Mucosa of stomach (tissue), 1 donor: ENCODE data around the gene COPS7B.

Experiments used
- H3K27me3 ChIP-seq: one replicate; pipeline ENCODE4 v1.7.0; 2013; ENCODE audit warnings: mild to moderate bottlenecking, low read length; ENCODE audit not compliant: control insufficient read depth, insufficient read depth
- H3K36me3 ChIP-seq: one replicate; pipeline ENCODE4 v1.7.0; 2013; ENCODE audit warnings: low read length; ENCODE audit not compliant: control insufficient read depth, insufficient read depth
- H3K4me1 ChIP-seq: one replicate; pipeline ENCODE4 v1.7.0; 2013; ENCODE audit warnings: mild to moderate bottlenecking, low read length; ENCODE audit not compliant: control insufficient read depth, insufficient read depth
- H3K4me3 ChIP-seq: one replicate; pipeline ENCODE4 v1.7.0; 2013; ENCODE audit warnings: low read length
- H3K9ac ChIP-seq: one replicate; pipeline ENCODE4 v1.7.0; 2013; ENCODE audit warnings: mild to moderate bottlenecking, low read length, moderate library complexity
- H3K9me3 ChIP-seq: one replicate; pipeline ENCODE4 v1.7.0; 2013; ENCODE audit warnings: mild to moderate bottlenecking, low read length, moderate library complexity; ENCODE audit not compliant: control insufficient read depth
- donor health status: Pancreatic carcinoma.

Gene COPS7B

GRCh38 chr2:231765496-231765929 is 20.7 kb upstream of the COPS7B start:
- Histone ChIP-seq H3K4me3 (no peak overlapping the region), H3K9ac (no peak overlapping the region), H3K9me3 (no peaks in the 10 kb centered on the region), H3K36me3 (no peaks in the 10 kb centered on the region), H3K27me3 (no peaks in the 10 kb centered on the region), H3K4me1 (peaks cover 11% of the 10 kb centered on the region)

GRCh38 chr2:231769170-231770136 is 16.8 kb upstream of the COPS7B start:
- Histone ChIP-seq H3K9ac (no peak overlapping the region), H3K4me3 (no peak overlapping the region), H3K36me3 (no peaks in the 10 kb centered on the region), H3K9me3 (no peaks in the 10 kb centered on the region), H3K4me1 (peaks cover 5% of the 10 kb centered on the region), H3K27me3 (no peaks in the 10 kb centered on the region)

GRCh38 chr2:231780123-231780908 is 5.9 kb upstream of the COPS7B start:
- no peaks in the 10 kb centered on the region for H3K36me3 ChIP-seq
- no peaks in the 10 kb centered on the region for H3K27me3 ChIP-seq
- H3K9me3 ChIP-seq = no peaks in the 10 kb centered on the region
- peak overlapping the region; percentile 87 for H3K4me3 ChIP-seq
- peak overlapping the region; percentile 73 for H3K9ac ChIP-seq
- H3K4me1 ChIP-seq = peaks cover 4% of the 10 kb centered on the region

- H3K9me3 ChIP-seq = no peaks in the 10 kb centered on the region
- H3K36me3 ChIP-seq = no peaks in the 10 kb centered on the region
- H3K4me1 ChIP-seq = peaks cover 4% of the 10 kb centered on the region
- H3K4me3 ChIP-seq = peak within 1 kb of the TSS; percentile 87
- H3K9ac ChIP-seq = peak within 1 kb of the TSS; percentile 73
- H3K27me3 ChIP-seq = no peaks in the 10 kb centered on the region
Observed at GRCh38 chr2:231780909-231781797, 5.1 kb upstream of the COPS7B start, which contains the start of gene PDE6D. Gene PDE6D, minus strand, starts transcription at chr2:231781282. Its CDS starts 168 bp downstream, at chr2:231781114.

GRCh38 chr2:231781798-231782726 is 4.2 kb upstream of the COPS7B start:
- H3K4me3 ChIP-seq = peak overlapping the region; percentile 87
- H3K36me3 ChIP-seq = no peaks in the 10 kb centered on the region
- H3K4me1 ChIP-seq = peaks cover 7% of the 10 kb centered on the region
- H3K9me3 ChIP-seq = no peaks in the 10 kb centered on the region
- no peaks in the 10 kb centered on the region for H3K27me3 ChIP-seq
- H3K9ac ChIP-seq = peak overlapping the region; percentile 73

DNA sequence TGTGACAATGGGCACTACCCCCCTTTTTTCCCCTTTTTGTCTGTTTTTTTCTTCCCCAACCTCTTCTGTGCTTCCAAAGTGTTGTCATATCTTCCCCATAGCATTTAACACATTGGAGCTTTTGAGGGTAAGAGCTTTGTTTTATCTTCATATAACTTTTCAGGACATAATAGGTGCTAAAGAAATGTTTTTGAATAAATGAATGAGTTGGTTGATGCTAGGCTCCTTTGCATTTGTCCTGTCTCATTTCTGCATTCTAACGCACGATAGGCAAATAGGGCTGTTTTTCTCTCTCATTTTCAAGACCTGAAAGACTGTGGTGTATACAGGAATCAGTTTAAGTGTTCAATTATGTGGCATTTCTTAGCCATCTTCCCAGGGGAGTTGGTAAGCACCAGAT is 832 bp upstream of the COPS7B start:
- H3K27me3 ChIP-seq = no peaks in the 10 kb centered on the region
- H3K9me3 ChIP-seq = no peaks in the 10 kb centered on the region
- no peak overlapping the region for H3K9ac ChIP-seq
- no peaks in the 10 kb centered on the region for H3K36me3 ChIP-seq
- H3K4me1 ChIP-seq = peaks cover 7% of the 10 kb centered on the region
- no peak overlapping the region for H3K4me3 ChIP-seq

- H3K36me3 ChIP-seq = no peaks in the 10 kb centered on the region
- H3K9ac ChIP-seq = peak overlapping the region; percentile 74
- peak overlapping the region; percentile 75 for H3K4me3 ChIP-seq
- peaks cover 7% of the 10 kb centered on the region for H3K4me1 ChIP-seq
- no peaks in the 10 kb centered on the region for H3K27me3 ChIP-seq
- H3K9me3 ChIP-seq = no peaks in the 10 kb centered on the region
Observed at GRCh38 chr2:231785822-231786176, 446 bp upstream of the COPS7B start.

GRCh38 chr2:231786917-231787292 is 660 bp downstream of the COPS7B start:
- Histone ChIP-seq H3K9ac (peak overlapping the region; percentile 74), H3K27me3 (no peaks in the 10 kb centered on the region), H3K36me3 (no peaks in the 10 kb centered on the region), H3K4me1 (peaks cover 7% of the 10 kb centered on the region), H3K9me3 (no peaks in the 10 kb centered on the region), H3K4me3 (peak overlapping the region; percentile 75)

DNA sequence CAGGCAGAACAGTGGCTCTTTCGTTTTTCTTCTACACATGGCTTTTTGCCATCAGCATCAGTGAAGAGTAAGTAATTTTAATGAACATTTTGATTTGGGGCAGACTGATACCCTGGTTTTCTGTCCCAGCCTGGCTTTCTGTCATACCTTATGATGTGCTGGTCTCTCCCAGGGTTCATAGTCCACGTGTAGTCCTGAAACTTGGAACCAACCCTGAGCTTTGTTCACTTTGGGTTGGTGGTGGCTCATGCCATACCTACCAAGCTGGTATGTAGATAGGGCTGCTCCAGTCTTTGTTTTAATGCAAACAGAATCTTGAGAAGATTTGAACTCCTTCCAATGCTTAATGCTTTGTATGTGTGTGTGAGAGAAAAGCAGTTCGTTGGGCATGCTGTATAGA is 4.9 kb downstream of the COPS7B start:
- no peaks in the 10 kb centered on the region for H3K27me3 ChIP-seq
- H3K4me1 ChIP-seq = peaks cover 15% of the 10 kb centered on the region
- H3K9me3 ChIP-seq = no peaks in the 10 kb centered on the region
- no peaks in the 10 kb centered on the region for H3K36me3 ChIP-seq
- H3K4me3 ChIP-seq = no peak overlapping the region
- no peak overlapping the region for H3K9ac ChIP-seq

DNA sequence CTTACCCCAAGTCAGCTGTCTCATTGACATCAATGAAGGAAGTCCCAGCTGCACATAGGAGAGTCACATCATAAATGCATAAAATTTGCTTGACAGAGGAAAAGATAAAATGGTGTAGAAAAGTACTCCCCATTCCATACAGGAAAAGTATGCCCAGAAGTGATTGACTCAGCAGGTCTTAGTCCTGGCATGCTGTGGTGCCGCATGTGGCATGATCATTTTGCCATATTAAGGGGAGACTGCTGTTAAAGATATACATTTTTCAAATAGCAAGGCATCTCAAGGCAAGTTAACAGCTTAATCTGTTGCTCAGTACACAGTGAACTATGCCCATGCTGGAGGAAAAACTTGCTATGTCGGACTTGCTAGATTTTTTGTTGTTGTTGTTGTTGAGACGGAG is 8.1 kb downstream of the COPS7B start:
- Histone ChIP-seq H3K9me3 (no peaks in the 10 kb centered on the region), H3K9ac (no peak overlapping the region), H3K36me3 (peaks cover 8% of the 10 kb centered on the region), H3K4me1 (peaks cover 8% of the 10 kb centered on the region), H3K27me3 (no peaks in the 10 kb centered on the region), H3K4me3 (no peak overlapping the region)
